ENCODE measurements around the gene LMO4.

Gene LMO4

GRCh38 chr1:87327376-87328271 is 1.1 kb upstream of the LMO4 start:
- TF ChIP-seq, protein P1, sequence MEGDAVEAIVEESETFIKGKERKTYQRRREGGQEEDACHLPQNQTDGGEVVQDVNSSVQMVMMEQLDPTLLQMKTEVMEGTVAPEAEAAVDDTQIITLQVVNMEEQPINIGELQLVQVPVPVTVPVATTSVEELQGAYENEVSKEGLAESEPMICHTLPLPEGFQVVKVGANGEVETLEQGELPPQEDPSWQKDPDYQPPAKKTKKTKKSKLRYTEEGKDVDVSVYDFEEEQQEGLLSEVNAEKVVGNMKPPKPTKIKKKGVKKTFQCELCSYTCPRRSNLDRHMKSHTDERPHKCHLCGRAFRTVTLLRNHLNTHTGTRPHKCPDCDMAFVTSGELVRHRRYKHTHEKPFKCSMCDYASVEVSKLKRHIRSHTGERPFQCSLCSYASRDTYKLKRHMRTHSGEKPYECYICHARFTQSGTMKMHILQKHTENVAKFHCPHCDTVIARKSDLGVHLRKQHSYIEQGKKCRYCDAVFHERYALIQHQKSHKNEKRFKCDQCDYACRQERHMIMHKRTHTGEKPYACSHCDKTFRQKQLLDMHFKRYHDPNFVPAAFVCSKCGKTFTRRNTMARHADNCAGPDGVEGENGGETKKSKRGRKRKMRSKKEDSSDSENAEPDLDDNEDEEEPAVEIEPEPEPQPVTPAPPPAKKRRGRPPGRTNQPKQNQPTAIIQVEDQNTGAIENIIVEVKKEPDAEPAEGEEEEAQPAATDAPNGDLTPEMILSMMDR (IDR thresholded peaks at IDR 0.05), result no peak
- DNase-seq (ENCODE audit: low spot score), result no peak
- peak overlapping the region; percentile 94 for H3K4me3 ChIP-seq
- peak overlapping the region; percentile 98 to 99 for H3K27ac ChIP-seq

DNA sequence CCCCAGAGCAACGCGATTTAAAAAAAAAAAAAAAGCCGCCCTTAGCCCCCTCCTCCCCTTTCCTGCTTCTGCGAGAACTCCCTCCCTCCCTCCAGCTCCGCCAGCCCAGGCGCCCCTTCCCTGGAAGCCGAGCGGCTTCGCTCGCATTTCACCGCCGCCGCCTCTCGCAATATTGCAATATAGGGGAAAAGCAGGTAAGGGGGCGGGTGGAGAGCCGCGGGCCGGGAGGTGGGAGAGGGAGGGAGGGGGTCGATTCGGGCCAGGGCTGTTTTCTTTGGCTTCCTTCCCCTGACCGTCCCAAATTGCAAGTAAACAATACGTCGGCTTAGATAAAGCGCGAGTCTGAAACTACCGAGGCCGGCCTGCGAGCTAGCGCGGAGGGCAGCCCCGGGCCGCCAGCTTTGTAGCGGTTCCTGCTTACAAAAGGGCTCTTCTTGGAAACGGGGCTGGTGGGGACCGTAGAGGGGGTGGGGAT is 408 bp downstream of the LMO4 start:
- H3K4me3 ChIP-seq, result peak overlapping the region; percentile 94
- peak; percentile 81 for DNase-seq (ENCODE audit: low spot score)
- peak overlapping the region; percentile 93 to 98 for H3K27ac ChIP-seq
- TF ChIP-seq, protein P1 (IDR thresholded peaks at IDR 0.05), result no peak

- TF ChIP-seq, protein P1 (IDR thresholded peaks at IDR 0.05), result no peak
- peak overlapping the region; percentile 94 for H3K4me3 ChIP-seq
- no peak for DNase-seq (ENCODE audit: low spot score)
Observed at GRCh38 chr1:87329526-87330056, 911 bp downstream of the LMO4 start.

DNA sequence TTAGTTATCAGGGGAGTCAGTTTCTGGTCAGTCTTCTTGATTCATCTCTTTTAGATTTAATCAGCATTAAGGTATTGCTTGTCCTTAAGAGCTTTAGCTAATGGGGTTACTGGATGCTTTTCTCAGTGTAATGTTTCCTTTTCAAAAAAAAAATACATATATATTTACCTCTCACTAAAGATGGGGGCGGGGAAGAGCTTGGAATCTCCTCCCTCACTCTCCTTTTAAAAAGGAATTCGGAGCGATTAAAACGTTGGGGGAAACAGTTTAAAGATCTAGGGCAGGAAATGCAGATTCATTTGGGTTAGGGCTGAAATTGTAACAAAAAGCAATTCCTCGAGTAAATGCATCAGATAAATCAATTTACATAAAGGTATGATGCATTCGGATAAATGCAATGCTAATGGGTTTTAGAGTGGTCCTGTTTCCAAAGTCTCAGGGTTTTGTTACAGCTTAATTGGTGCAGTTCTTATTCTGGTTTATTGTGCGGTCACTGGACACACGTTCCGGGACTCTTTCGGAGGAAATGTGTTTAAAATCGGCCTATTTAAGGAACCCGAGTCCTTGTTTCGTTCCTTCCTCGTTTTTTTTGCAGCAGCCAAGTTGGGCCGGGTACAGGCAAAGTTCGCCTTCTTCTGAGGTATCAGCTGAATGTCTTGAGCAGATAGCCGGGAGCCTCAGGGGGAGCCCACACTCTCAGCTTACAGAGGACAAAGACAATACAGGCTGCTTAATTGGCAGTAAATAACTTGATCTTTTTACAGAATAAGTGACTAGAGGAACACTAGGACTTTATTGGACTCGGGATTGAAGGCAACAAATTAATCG is 1.6 kb downstream of the LMO4 start:
- peak overlapping the region; percentile 94 for H3K4me3 ChIP-seq
- H3K27ac ChIP-seq, result peak overlapping the region; percentile 93 to 98
- no peak for DNase-seq (ENCODE audit: low spot score)
- TF ChIP-seq, protein P1 (IDR thresholded peaks at IDR 0.05), result no peak

More at GRCh38 chr1:87329526-87330056, 911 bp downstream of the LMO4 start:
- peak overlapping the region; percentile 93 to 98 for H3K27ac ChIP-seq

DNA sequence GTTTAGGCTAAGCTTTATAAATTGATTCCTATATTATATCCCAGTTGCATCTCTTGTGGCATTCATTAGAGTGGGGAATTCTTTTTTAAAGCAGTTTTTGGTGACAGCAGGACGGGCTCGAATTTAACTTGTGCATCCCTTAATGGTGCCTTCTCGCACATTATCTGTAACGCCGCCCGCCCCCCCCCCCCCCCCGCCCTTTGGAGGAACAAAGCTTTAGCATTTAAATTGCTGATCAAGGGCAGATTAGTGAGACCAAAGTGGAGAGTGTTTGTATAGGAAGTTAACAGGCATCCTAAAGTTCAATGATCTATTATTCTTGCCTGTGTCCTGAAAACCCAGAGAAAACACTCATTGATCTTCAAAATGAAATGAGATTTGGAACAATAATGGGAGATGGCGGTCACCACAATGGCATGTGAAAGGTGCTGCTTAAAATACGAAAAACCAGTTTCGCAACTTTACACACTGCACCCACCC is 2.2 kb downstream of the LMO4 start:
- peak overlapping the region; percentile 93 to 98 for H3K27ac ChIP-seq
- peak overlapping the region; percentile 94 for H3K4me3 ChIP-seq
- TF ChIP-seq, protein P1 (IDR thresholded peaks at IDR 0.05), result no peak
- DNase-seq (ENCODE audit: low spot score), result no peak

DNA sequence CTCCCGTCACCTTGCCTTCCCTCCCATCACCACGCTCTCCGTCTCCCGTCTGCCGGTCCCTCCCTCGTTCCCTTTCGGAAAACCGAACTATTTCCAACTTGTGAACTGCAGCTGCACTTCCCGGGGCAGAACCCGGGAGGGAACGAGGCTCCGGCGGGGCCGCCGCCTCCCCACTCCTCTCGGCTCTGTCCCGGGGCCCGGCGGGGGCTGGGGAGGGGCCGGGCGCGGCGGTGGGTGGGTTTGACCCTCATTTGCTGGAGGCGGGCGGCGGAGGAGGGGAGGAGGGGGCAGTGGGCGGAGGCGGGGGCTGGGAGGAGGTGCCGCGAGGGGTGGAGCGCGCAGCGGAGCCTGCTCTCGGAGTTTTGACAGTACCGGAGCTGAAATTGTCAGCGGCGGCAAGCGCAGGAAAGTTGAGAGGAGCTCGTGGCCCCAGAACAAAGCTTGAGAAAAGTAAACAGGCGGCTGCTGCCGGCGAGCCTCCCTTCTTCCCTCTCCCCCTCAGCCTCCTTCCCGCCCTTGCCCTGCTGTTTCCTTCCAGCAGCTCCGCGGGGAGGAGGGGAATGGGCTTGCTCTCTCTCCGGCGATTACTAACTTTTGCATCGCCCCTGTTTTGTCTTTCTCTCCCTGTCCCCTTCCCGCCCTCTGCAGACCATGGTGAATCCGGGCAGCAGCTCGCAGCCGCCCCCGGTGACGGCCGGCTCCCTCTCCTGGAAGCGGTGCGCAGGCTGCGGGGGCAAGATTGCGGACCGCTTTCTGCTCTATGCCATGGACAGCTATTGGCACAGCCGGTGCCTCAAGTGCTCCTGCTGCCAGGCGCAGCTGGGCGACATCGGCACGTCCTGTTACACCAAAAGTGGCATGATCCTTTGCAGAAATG is 2.9 kb downstream of the LMO4 start:
- TF ChIP-seq, protein P1 (IDR thresholded peaks at IDR 0.05), result no peak
- H3K4me3 ChIP-seq, result peak overlapping the region; percentile 94
- peak; percentile 87 for DNase-seq (ENCODE audit: low spot score)
- peak overlapping the region; percentile 93 to 98 for H3K27ac ChIP-seq
